Stimulated activated CD4-positive, alpha-beta T cell treated with anti-CD3 and anti-CD28 coated beads, Interleukin-12 subunit alpha, Interleukin-12 subunit beta, amount 100 ng/mL, for 24 hours (primary cell): Measurements from ENCODE around the gene PCGF3.
"Not testable (repeated sequence)": the region's sequence is repeated elsewhere in the genome, so short reads cannot be mapped to it uniquely, and the experiment has no call there.

ENCODE experiments used
- DNase-seq, 2 experiments: peaks; one replicate each; pipeline ENCODE4 v3.0.0-alpha.2; 2020; ENCODE audit warnings: low read depth in 2 of 2

The PCGF3 gene

GRCh38 chr4:723751-724530 lies 18.3 kb downstream of the PCGF3 start:
- DNase-seq = no peak

DNA sequence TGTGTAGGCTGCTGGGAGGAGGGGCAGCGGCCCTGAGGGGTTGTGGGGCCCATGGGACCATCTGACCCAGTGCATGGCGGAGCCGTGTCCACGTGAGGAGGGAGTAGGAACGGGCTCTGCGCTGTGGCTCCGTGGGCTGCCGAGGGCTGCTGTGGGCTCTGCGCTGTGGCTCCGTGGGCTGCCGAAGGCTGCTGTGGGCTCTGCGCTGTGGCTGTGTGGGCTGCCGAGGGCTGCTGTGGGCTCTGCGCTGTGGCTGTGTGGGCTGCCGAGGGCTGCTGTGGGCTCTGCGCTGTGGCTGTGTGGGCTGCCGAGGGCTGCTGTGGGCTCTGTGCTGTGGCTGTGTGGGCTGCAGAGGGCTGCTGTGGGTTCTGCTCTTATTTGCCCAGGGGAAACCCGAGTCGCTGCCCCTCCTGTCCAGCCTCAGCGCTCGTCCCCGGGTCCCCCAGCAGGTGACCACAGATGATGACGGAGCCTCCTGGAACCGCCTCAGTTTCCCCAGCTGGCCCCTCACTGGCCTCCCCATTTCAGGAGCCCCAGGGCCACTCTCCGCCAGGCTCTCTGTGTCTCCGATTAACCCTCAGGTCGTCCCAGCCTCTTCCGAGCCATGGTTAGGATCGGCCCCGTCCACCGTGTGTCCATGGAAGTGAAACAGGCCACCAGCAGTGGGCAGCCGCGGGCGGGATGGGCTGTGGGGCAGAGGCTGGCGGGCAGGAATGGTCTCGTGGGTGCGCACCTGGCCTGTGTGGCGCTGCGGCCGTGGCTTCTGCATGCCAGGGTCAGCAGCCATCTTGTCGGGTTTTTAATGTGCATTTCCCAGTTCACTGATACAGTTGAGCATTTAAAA lies 20.0 kb downstream of the PCGF3 start:
- no peak for DNase-seq

GRCh38 chr4:726235-726787 lies 20.7 kb downstream of the PCGF3 start:
- DNase-seq = no peak

DNA sequence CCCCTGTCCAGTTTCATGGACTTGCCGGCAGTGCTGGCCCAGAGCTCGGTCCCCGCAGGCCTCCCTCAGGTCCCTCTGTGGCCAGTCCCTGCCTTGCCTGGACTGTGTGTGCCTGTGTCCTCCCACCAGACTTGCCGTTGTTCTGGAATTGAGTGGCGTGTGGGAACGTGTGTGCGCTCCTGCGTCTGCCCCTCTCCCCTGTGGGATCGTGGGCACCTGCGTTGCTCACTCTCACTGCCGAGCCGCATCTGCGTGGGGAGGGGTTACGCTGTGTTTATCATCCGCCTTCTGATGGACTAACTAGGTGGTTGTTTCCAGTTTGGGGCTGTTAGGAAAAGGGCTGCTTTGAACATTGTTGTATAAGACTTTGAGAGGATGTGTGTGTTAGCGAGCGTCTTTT lies 21.2 kb downstream of the PCGF3 start:
- DNase-seq = no peak

GRCh38 chr4:727576-727975 lies 21.9 kb downstream of the PCGF3 start:
- no peak for DNase-seq

DNA sequence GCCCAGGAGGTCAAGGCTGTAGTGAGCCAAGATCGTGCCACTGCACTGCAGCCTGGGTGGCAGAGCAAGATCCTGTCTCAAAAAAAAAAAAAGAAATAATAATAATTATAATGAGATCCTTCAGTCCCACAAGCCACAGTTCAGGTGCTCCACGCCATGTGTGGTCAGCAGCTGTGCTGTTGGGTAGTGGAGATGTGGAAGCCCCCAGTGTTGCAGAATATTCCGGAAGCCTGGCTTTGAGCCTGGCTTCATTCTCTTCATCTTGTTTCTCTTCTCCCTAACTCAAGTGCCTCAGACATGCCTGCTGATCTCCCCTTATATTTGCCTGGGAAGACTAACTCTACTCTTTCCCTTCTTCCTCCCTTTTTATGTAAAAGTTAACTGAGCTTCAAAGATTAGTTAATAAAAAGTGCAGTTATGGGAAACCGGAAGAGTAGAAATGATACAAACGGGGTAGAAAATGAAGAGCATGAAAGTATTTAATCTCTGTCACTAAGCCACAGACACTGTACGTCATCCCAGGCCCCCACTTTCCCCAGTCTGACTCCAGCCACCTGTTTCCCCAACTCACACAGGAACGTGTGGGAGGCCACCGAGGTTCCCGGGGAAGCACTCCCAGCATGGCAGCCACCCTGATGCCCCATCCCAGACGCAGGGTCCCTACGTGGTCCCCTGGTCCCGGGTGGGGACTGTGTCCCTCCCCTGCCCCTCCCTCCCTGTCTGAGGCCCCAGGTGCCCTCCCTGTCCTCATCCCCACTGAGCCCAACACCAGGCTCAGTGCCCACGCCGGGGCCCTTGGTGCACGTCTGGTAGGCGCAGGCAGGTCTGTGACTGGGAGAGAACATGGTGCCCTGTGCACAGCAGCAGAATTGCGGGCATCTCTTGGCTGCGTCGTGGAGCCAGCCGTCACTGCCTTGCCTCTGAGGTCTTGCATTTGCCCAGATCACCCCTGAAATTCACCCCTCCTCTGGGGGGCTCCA lies 24.0 kb downstream of the PCGF3 start:
- no peak for DNase-seq

GRCh38 chr4:730511-730910 lies 24.9 kb downstream of the PCGF3 start:
- no peak for DNase-seq

DNA sequence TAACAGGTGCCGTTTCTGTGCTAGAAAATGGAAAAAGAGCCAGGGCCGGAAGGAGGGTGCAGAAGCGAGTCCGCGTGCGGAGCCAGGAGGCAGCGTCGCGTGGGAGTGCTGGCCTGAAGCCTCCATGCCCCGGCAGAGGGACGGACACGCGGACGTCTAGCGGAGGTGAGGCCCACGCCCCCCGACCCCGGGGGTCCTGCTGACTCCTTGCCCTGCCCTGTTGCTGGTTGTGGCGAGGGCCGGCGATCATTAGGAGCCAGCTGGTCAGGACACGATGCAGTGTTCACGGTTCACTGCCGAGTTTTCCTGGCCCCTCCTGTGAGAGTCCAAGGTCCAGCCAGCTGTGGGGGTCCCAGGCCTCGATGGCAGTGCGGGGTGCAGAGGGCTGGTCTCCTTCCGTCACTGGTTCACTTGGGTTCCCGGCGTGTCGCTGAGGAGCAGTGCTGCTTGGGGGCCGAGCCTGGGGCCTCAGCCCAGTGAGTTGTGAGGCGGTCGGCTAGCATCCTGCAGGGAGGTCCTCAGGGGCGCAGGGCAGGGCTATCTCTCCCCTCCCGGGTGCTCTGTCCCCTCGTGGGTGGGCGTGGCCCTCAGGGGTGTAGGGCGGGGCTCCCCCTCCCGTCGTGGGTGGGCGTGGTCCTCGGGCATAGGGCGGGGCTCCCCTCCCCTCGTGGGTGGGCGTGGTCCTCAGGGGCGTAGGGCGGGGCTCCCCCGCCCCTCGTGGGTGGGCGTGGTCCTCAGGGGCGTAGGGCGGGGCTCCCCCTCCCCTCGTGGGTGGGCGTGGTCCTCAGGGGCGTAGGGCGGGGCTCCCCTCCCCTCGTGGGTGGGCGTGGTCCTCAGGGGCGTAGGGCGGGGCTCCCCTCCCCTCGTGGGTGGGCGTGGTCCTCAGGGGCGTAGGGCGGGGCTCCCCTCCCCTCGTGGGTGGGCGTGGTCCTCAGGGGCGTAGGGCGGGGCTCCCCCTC lies 25.6 kb downstream of the PCGF3 start:
- not testable (repeated sequence) for DNase-seq

- DNase-seq = not testable (repeated sequence)
Measured at GRCh38 chr4:731954-732353, 26.3 kb downstream of the PCGF3 start.

DNA sequence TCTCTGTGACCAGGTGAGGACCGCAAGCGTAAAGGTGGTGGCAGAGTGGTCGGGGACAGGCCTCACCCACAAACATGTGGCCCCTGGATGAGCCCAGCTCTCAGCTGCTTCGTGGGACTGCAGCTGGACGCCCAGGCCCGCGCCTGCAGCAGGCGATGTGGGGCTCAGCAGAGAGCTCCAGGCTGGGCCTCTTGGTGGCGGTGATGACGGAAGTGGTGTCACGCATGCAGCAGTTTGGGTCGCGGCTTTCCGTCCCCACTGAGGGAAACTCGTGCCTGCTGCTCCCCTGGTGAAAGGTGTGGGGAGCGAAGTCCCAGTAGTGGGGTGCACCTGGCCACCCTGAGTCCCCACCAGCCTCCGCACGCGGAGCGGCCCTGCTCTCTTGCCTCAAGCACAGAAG lies 26.9 kb downstream of the PCGF3 start:
- DNase-seq = no peak

DNA sequence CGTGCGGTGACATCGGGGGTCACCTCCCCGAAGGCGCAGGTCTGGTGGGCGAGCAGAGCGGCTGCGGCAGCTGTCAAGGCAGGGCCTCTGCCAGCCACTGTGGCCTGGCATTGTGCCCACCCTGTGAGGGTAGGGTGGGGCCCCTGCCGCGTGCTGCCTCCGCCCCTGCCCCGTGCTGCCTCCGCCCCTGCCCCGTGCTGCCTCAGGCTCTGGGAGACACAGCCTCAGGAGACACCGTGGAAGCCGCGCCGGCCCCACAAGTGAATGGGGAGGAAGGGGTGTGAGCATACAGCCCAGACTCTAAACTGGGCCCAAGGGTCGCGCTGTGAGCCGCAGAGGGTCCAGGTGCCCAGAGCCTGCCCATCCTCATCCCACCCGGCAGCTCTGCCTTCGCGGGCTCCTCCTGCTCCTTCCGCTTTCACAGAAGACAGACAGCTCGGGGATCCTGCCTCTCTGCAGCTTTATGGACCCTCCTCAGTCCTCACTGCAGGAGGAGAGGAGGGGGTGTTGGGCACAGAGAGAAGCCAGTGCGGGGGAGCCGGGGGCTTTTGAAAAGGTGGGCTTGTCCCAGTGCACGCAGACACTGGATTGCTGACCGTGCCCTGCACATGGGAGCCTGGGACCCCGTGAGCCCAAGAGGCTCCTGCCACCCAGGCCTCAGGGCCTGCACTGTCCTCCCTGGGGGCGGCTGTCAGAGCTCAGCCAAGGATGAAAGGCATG lies 27.4 kb downstream of the PCGF3 start:
- DNase-seq = no peak

DNA sequence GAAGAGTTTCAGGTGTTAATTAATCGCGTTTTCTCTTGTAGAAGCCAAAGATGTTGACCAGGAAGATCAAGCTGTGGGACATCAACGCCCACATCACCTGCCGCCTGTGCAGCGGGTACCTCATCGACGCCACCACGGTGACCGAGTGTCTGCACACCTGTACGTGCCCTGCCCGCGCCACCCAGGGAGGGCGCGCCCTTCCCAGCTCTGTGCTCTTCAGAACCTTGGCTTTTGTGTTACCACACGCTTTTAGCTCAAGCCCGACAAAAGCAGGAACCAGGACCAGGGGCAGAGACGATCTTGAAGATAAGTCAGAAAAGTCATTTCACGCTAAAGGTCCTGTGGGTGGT lies 28.0 kb downstream of the PCGF3 start:
- DNase-seq = no peak

GRCh38 chr4:734075-734474 lies 28.4 kb downstream of the PCGF3 start:
- no peak for DNase-seq

DNA sequence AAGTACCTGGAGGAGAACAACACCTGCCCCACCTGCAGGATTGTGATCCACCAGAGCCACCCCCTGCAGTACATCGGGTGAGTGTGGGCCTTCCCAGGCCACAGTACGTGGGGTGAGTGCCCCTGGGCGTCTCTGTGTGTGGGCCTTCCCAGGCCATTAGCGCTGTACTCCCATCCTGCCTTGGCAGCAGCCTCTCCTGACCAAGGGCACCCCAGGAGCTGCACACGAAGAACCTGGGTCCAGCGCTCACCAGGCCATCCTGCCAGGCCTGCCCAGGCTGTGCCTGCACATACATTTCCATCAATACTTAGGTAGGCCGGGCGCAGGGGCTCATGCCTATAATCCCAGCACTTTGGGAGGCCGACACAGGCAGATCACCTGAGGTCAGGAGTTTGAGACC lies 29.3 kb downstream of the PCGF3 start:
- no peak for DNase-seq

GRCh38 chr4:735583-735982 lies 30.0 kb downstream of the PCGF3 start:
- no peak for DNase-seq

GRCh38 chr4:736561-736960 lies 30.9 kb downstream of the PCGF3 start:
- not testable (repeated sequence) for DNase-seq

- no peak for DNase-seq
Measured at GRCh38 chr4:738781-739280, 33.2 kb downstream of the PCGF3 start.

GRCh38 chr4:739569-739968 lies 33.9 kb downstream of the PCGF3 start:
- no peak for DNase-seq

DNA sequence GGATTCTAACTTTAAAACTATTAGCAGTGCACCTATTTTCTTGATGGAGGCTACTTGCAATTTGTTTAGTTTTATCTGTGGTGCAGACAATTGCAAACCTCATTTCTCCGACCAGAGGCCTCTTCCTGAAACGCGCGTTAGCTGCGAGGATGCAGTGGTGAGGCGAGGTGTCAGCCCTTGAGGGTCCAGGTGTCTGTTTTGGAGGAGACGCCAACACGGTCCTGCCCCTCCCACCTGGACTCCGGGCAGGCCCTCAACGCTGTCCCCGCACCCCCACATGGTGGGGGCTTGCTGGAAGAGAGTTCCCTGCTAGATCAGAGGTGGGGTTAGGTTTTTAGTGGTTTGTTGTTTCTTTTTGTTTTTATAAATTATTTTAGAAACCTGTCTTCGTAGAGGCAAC lies 34.4 kb downstream of the PCGF3 start:
- DNase-seq = no peak
